Loucy (cell line): ENCODE data around the gene MGLL.

Experiments
- EZH2phosphoT487 ChIP-seq: fragments of 200-600 bp; IDR thresholded peaks from 2 replicates; pipeline ENCODE4 v1.6.1; 2018; ENCODE audit warnings: antibody characterized with exemption, mild to moderate bottlenecking, moderate library complexity, borderline replicate concordance
- TF ChIP-seq, protein P1 (sequence below): fragments of 200-600 bp; sonication (generic); conservative IDR thresholded peaks from 2 replicates; pipeline ENCODE4 v1.5.1; 2014; ENCODE audit warnings: mild to moderate bottlenecking, antibody characterized with exemption, low read length

DNA sequence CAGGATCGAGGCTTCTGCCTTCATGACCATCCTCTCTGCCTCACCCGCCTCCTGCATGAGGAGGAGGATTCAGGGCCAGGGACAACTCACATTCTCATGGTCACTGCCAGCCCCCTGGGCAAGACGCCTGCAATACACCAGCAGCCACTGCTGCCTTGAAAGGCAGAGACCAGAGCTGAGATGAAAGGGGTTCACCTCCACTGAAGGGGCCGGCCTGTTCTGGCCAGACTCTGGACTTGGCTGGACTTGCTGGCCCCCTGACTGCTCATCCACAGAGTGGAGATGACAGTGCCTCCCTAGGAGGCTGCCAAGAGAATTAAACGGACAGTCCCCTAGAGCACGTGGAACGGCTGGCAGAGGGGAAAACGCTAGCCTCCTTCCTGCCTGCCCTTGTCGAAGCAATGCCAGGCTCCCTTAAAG is 35.2 kb downstream of the MGLL start:
- TF ChIP-seq, protein P1, sequence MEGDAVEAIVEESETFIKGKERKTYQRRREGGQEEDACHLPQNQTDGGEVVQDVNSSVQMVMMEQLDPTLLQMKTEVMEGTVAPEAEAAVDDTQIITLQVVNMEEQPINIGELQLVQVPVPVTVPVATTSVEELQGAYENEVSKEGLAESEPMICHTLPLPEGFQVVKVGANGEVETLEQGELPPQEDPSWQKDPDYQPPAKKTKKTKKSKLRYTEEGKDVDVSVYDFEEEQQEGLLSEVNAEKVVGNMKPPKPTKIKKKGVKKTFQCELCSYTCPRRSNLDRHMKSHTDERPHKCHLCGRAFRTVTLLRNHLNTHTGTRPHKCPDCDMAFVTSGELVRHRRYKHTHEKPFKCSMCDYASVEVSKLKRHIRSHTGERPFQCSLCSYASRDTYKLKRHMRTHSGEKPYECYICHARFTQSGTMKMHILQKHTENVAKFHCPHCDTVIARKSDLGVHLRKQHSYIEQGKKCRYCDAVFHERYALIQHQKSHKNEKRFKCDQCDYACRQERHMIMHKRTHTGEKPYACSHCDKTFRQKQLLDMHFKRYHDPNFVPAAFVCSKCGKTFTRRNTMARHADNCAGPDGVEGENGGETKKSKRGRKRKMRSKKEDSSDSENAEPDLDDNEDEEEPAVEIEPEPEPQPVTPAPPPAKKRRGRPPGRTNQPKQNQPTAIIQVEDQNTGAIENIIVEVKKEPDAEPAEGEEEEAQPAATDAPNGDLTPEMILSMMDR, result no peak
- TF ChIP-seq EZH2phosphoT487, result no peak
